ENCODE measurements around the gene GPC3. TPM values are rescaled to one million over a fixed set of nuclear protein-coding genes. Genes with fewer than 3 reads are reported as not detected.

Gene GPC3
- total RNA-seq, 6 donors from 2014 or later: 9.4 to 111 (median 57.6) TPM

GRCh38 chrX:133840415-133840814 lies 145.0 kb downstream of the GPC3 start:
- WGBS, 2 donors: 84 to 100% methylated on average over 2 of the region's 2 CpGs
- DNase-seq (no peak), ATAC-seq (ENCODE audit: low FRiP score in 2 of 2) (no peak)
- H3K36me3 ChIP-seq: no peaks in the 10 kb centered on the region
- no peak overlapping the region for H3K27ac ChIP-seq
- no peaks in the 10 kb centered on the region for H3K27me3 ChIP-seq
- no peak overlapping the region for H3K4me3 ChIP-seq
- no peak for TF ChIP-seq CTCF (IDR thresholded peaks at IDR 0.05)
- TF ChIP-seq EP300 (IDR thresholded peaks at IDR 0.05): no peak
- no peak for TF ChIP-seq POLR2A (IDR thresholded peaks at IDR 0.05)
- no peak for TF ChIP-seq POLR2AphosphoS5 (IDR thresholded peaks at IDR 0.05)
- no peaks in the 10 kb centered on the region for H3K9me3 ChIP-seq
- no peaks in the 10 kb centered on the region for H3K4me1 ChIP-seq

- Histone ChIP-seq H3K36me3 (no peaks in the 10 kb centered on the region), H3K4me1 (no peaks in the 10 kb centered on the region), H3K27me3 (no peaks in the 10 kb centered on the region), H3K4me3 (no peak overlapping the region), H3K27ac (no peak overlapping the region), H3K9me3 (no peaks in the 10 kb centered on the region)
- ATAC-seq (ENCODE audit: low FRiP score in 2 of 2) (no peak), DNase-seq (no peak)
- TF ChIP-seq POLR2A (IDR thresholded peaks at IDR 0.05) (no peak), POLR2AphosphoS5 (IDR thresholded peaks at IDR 0.05) (no peak), CTCF (IDR thresholded peaks at IDR 0.05) (peak in 5 of 6 experiments; percentile 30 to 65 (median 31))
- 63 to 89% methylated on average over 4 to 5 of the region's 5 CpGs for WGBS, 2 donors
Measured at GRCh38 chrX:133838761-133839676, 146.4 kb downstream of the GPC3 start.

- TF ChIP-seq POLR2AphosphoS5 (IDR thresholded peaks at IDR 0.05) (no peak), POLR2A (IDR thresholded peaks at IDR 0.05) (no peak)
- Histone ChIP-seq H3K27ac (no peak overlapping the region), H3K27me3 (no peaks in the 10 kb centered on the region), H3K36me3 (no peaks in the 10 kb centered on the region), H3K4me1 (no peaks in the 10 kb centered on the region), H3K9me3 (no peaks in the 10 kb centered on the region), H3K4me3 (no peak overlapping the region)
- ATAC-seq (ENCODE audit: low FRiP score in 2 of 2): no peak
- 50 to 59% methylated on average over 2 of the region's 2 CpGs for WGBS, 2 donors
- no peak for DNase-seq
Measured at GRCh38 chrX:133837091-133837490, 148.3 kb downstream of the GPC3 start.

- ATAC-seq (ENCODE audit: low FRiP score in 2 of 2) (no peak), DNase-seq (no peak)
- TF ChIP-seq POLR2AphosphoS5 (IDR thresholded peaks at IDR 0.05) (no peak), POLR2A (IDR thresholded peaks at IDR 0.05) (no peak), EP300 (IDR thresholded peaks at IDR 0.05) (no peak), CTCF (IDR thresholded peaks at IDR 0.05) (no peak)
- no peak overlapping the region for H3K4me3 ChIP-seq
- H3K27ac ChIP-seq: no peak overlapping the region
- WGBS, 2 donors: 72 to 100% methylated on average over 1 to 3 of the region's 3 CpGs
- H3K36me3 ChIP-seq: no peaks in the 10 kb centered on the region
- no peaks in the 10 kb centered on the region for H3K4me1 ChIP-seq
- no peaks in the 10 kb centered on the region for H3K27me3 ChIP-seq
- no peaks in the 10 kb centered on the region for H3K9me3 ChIP-seq
Measured at GRCh38 chrX:133836561-133836960, 148.8 kb downstream of the GPC3 start.

GRCh38 chrX:133834771-133835170 lies 150.6 kb downstream of the GPC3 start:
- no peaks in the 10 kb centered on the region for H3K9me3 ChIP-seq
- H3K27me3 ChIP-seq: no peaks in the 10 kb centered on the region
- H3K4me1 ChIP-seq: no peaks in the 10 kb centered on the region
- 27 to 31% methylated on average over 1 of the region's 1 CpG for WGBS, 2 donors
- no peaks in the 10 kb centered on the region for H3K36me3 ChIP-seq
- no peak for TF ChIP-seq EP300 (IDR thresholded peaks at IDR 0.05)
- TF ChIP-seq POLR2AphosphoS5 (IDR thresholded peaks at IDR 0.05): no peak
- TF ChIP-seq POLR2A (IDR thresholded peaks at IDR 0.05): no peak
- no peak for TF ChIP-seq CTCF (IDR thresholded peaks at IDR 0.05)
- no peak overlapping the region for H3K27ac ChIP-seq
- ATAC-seq (ENCODE audit: low FRiP score in 2 of 2): no peak
- DNase-seq: no peak
- no peak overlapping the region for H3K4me3 ChIP-seq
